ENCODE data around the gene MPG. TPM values are rescaled to one million over a fixed set of nuclear protein-coding genes. Genes with fewer than 3 reads are reported as not detected.

Gene MPG
- total RNA-seq, 2 experiments from 2014 or later: 58.1 to 119 TPM

- H2AFZ ChIP-seq (ENCODE audit: low read length): no peak overlapping the region
- no peak overlapping the region for H3K4me3 ChIP-seq (ENCODE audit: low read depth, low read length, poor library complexity, severe bottlenecking)
- H3K9me3 ChIP-seq (ENCODE audit: low read length): no peaks in the 10 kb centered on the region
- intact Hi-C loops (cut with micrococcal nuclease; ENCODE audit: unreplicated experiment): no loop called here
- no peak for TF ChIP-seq EZH2phosphoT487 (IDR thresholded peaks at IDR 0.05; ENCODE audit: borderline replicate concordance, low read depth, low read length)
- CTCF ChIA-PET (ENCODE audit: unreplicated experiment): no interaction called here
- no peaks in the 10 kb centered on the region for H4K20me1 ChIP-seq (ENCODE audit: insufficient read depth, low read length)
- no peaks in the 10 kb centered on the region for H3K9me2 ChIP-seq (ENCODE audit: insufficient read depth, low read length)
- H3K4me2 ChIP-seq (ENCODE audit: low read length): no peak overlapping the region
- peaks cover 38% of the 10 kb centered on the region for H3K36me3 ChIP-seq (ENCODE audit: insufficient read depth, low read length)
- H3K27ac ChIP-seq (ENCODE audit: low read depth, low read length, poor library complexity, severe bottlenecking): no peak overlapping the region
- no peaks in the 10 kb centered on the region for H3K79me2 ChIP-seq (ENCODE audit: insufficient read depth, low read depth, low read length)
- peaks cover 28% of the 10 kb centered on the region for H3K4me1 ChIP-seq (ENCODE audit: insufficient read depth, low read length, poor library complexity, severe bottlenecking)
- DNase-seq (ENCODE audit: low spot score): no peak
- POLR2A ChIA-PET: no interaction called here
- BruUV-seq (replicated peaks): no TSS peak
These were observed 5.1 kb downstream of the MPG start for GRCh38 chr16:83060-83603.

- Histone ChIP-seq H3K9me2 (ENCODE audit: insufficient read depth, low read length) (no peaks in the 10 kb centered on the region), H2AFZ (ENCODE audit: low read length) (no peak overlapping the region), H3K27ac (ENCODE audit: low read depth, low read length, poor library complexity, severe bottlenecking) (peak overlapping the region; percentile 75), H3K36me3 (ENCODE audit: insufficient read depth, low read length) (peaks cover 45% of the 10 kb centered on the region), H3K4me1 (ENCODE audit: insufficient read depth, low read length, poor library complexity, severe bottlenecking) (peaks cover 22% of the 10 kb centered on the region), H3K4me3 (ENCODE audit: low read depth, low read length, poor library complexity, severe bottlenecking) (no peak overlapping the region), H3K79me2 (ENCODE audit: insufficient read depth, low read depth, low read length) (no peaks in the 10 kb centered on the region), H3K9me3 (ENCODE audit: low read length) (no peaks in the 10 kb centered on the region), H3K4me2 (ENCODE audit: low read length) (peak overlapping the region; percentile 37), H4K20me1 (ENCODE audit: insufficient read depth, low read length) (no peaks in the 10 kb centered on the region)
- ChIA-PET CTCF (ENCODE audit: unreplicated experiment) (no interaction called here), POLR2A (interaction anchor here (0.5 kb wide), 2 partner anchors 88 to 588 kb away, joined by 4 to 7 read pairs; no protein-coding TSS in a partner anchor)
- no TSS peak for BruUV-seq (replicated peaks)
- intact Hi-C loops (cut with micrococcal nuclease; ENCODE audit: unreplicated experiment): no loop called here
- TF ChIP-seq EZH2phosphoT487 (IDR thresholded peaks at IDR 0.05; ENCODE audit: borderline replicate concordance, low read depth, low read length) (no peak), CTCF (conservative IDR thresholded peaks at IDR 0.05; ENCODE audit: low read length) (no peak)
- peak; percentile 13 for DNase-seq (ENCODE audit: low spot score)
These were observed 6.0 kb downstream of the MPG start for GRCh38 chr16:83781-84615.

DNA sequence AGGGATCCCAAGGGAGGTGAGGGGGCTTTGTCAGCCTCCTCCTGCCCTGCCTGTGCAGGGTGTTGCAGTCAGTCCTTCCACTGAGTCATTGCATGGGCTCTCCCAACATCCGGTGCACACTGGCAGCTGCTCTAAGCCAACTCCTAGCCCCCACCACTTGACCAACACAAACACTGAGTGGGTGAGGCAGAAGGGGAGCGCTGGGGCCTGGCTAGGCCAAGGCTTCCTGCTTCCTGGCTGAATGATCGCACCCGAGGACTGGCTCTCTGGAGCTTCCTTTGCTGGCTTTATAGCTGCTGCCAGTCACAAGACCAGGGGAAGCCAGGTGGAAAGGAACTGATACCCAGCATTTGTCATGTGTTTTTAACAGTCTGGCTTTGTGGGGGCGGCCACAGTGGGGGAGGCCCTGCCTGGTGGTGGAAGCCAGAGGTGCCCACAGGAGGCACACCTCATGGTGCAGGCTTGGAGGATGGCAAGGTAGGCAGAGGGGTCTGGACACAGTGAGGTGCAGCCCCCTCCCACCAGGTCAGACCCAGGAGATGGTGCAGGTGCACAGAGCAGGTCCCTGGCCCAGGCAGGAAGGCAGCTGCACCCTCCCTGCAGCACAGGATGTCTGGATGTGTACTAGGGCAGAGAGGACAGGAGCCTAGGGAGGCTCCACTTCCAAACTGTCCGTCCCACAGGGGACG lies 6.8 kb downstream of the MPG start:
- H3K27ac ChIP-seq (ENCODE audit: low read depth, low read length, poor library complexity, severe bottlenecking): peak overlapping the region; percentile 75
- ChIA-PET CTCF (ENCODE audit: unreplicated experiment) (interaction anchor here (1.2 kb wide), 1 partner anchor 12 kb away, joined by 4 read pairs; no protein-coding TSS in a partner anchor), POLR2A (interaction anchor here (0.5 kb wide), 1 partner anchor 587 kb away, joined by 4 read pairs; no protein-coding TSS in a partner anchor)
- peaks cover 45% of the 10 kb centered on the region for H3K36me3 ChIP-seq (ENCODE audit: insufficient read depth, low read length)
- no peak overlapping the region for H2AFZ ChIP-seq (ENCODE audit: low read length)
- H3K4me3 ChIP-seq (ENCODE audit: low read depth, low read length, poor library complexity, severe bottlenecking): no peak overlapping the region
- no peaks in the 10 kb centered on the region for H3K9me2 ChIP-seq (ENCODE audit: insufficient read depth, low read length)
- no peaks in the 10 kb centered on the region for H4K20me1 ChIP-seq (ENCODE audit: insufficient read depth, low read length)
- intact Hi-C loops (cut with micrococcal nuclease; ENCODE audit: unreplicated experiment): no loop called here
- no TSS peak for BruUV-seq (replicated peaks)
- H3K79me2 ChIP-seq (ENCODE audit: insufficient read depth, low read depth, low read length): no peaks in the 10 kb centered on the region
- DNase-seq (ENCODE audit: low spot score): peak; percentile 83
- H3K4me2 ChIP-seq (ENCODE audit: low read length): peak overlapping the region; percentile 37
- no peak for TF ChIP-seq CTCF (conservative IDR thresholded peaks at IDR 0.05; ENCODE audit: low read length)
- TF ChIP-seq EZH2phosphoT487 (IDR thresholded peaks at IDR 0.05; ENCODE audit: borderline replicate concordance, low read depth, low read length): no peak
- H3K9me3 ChIP-seq (ENCODE audit: low read length): no peaks in the 10 kb centered on the region
- H3K4me1 ChIP-seq (ENCODE audit: insufficient read depth, low read length, poor library complexity, severe bottlenecking): peaks cover 20% of the 10 kb centered on the region
